Panc1 (cell line): ENCODE results near the gene UBE3B. TPM values are rescaled to one million over a fixed set of nuclear protein-coding genes. Genes with fewer than 3 reads are reported as not detected.

Experiments used
- ATAC-seq: fragments of 200-7000 bp; cut with Tn5 transposase; 2 replicates; pipeline ENCODE4 v1.9.1; 2020; ENCODE audit warnings: mild to moderate bottlenecking, moderate library complexity
- BruUV-seq: library from RNA; stranded (reverse); fragments of 400-500 nt; replicated peaks from 2 replicates; lab custom pipeline; 2021; lab: Mats Ljungman, UMichigan
- CTCF ChIA-PET: fragments of 300-600 bp; sonication (Branson Sonifier 250); formaldehyde crosslinking; loops from one replicate; lab custom pipeline; 2022; ENCODE audit warnings: antibody characterized with exemption; lab: Charles Lee
- POLR2A ChIA-PET: fragments of 300-600 bp; sonication (Branson Sonifier 250); formaldehyde crosslinking; loops from one replicate; lab custom pipeline; 2022; ENCODE audit warnings: antibody characterized with exemption; lab: Charles Lee
- DNase-seq: peaks from one replicate; pipeline ENCODE4 v3.0.0-alpha.2; 2010; ENCODE audit warnings: low read depth, low spot score
- H3K27ac ChIP-seq: 2 replicates; pipeline ENCODE4 v1.5.1; 2011; ENCODE audit warnings: mild to moderate bottlenecking, low read length, inconsistent platforms
- H3K27me3 ChIP-seq: fragments of 200-500 bp; sonication (Bioruptor generic); 2 replicates; pipeline ENCODE4 v1.6.0; 2014; ENCODE audit warnings: low read length, inconsistent platforms; ENCODE audit not compliant: control insufficient read depth, insufficient read depth
- H3K36me3 ChIP-seq: fragments of 200-500 bp; sonication (Bioruptor generic); 2 replicates; pipeline ENCODE4 v1.5.1; 2014; ENCODE audit warnings: inconsistent platforms, mild to moderate bottlenecking, low read length, moderate library complexity; ENCODE audit not compliant: control insufficient read depth, insufficient read depth
- H3K4me1 ChIP-seq: 2 replicates; pipeline ENCODE4 v1.5.1; 2011; ENCODE audit warnings: inconsistent platforms, mild to moderate bottlenecking, low read length, moderate library complexity; ENCODE audit not compliant: control insufficient read depth, insufficient read depth
- H3K4me3 ChIP-seq, 2 experiments: 2 replicates each; pipeline ENCODE4 v1.5.1; 2011 to 2012; ENCODE audit warnings: low read depth in 2 of 2, low read length in 2 of 2, mild to moderate bottlenecking in 2 of 2, inconsistent platforms in 1 of 2, moderate library complexity in 1 of 2
- H3K9me3 ChIP-seq: fragments of 200-500 bp; sonication (Bioruptor generic); 2 replicates; pipeline ENCODE4 v1.5.1; 2014; ENCODE audit warnings: low read depth, mild to moderate bottlenecking, inconsistent platforms, low read length, moderate library complexity; ENCODE audit not compliant: control insufficient read depth, insufficient read depth
- CTCF ChIP-seq: fragments of 450-650 bp; IDR thresholded peaks from 2 replicates; pipeline ENCODE4 v1.5.1; 2017; ENCODE audit warnings: mild to moderate bottlenecking
- POLR2AphosphoS5 ChIP-seq: IDR thresholded peaks from 2 replicates; pipeline ENCODE4 v1.6.1; 2012; ENCODE audit warnings: mild to moderate bottlenecking, low read depth, low read length, moderate library complexity
- REST ChIP-seq, 2 experiments: IDR thresholded peaks; 2 replicates each; pipeline ENCODE4 v1.6.1; 2011 to 2012; ENCODE audit warnings: low read depth in 2 of 2, control low read depth in 1 of 2, low read length in 1 of 2, mild to moderate bottlenecking in 1 of 2, moderate library complexity in 1 of 2; ENCODE audit not compliant: insufficient read depth in 1 of 2
- SIN3A ChIP-seq: IDR thresholded peaks from 2 replicates; pipeline ENCODE4 v1.6.1; 2012; ENCODE audit warnings: low read depth, mild to moderate bottlenecking, low read length, moderate library complexity, borderline replicate concordance; ENCODE audit not compliant: insufficient read depth
- TCF7L2 ChIP-seq: IDR thresholded peaks from 2 replicates; pipeline ENCODE4 v1.6.1; 2011; ENCODE audit warnings: mild to moderate bottlenecking, low read depth, low read length, inconsistent platforms
- in situ Hi-C: cut with HindIII; loops from 2 replicates; pipeline ENCODE4 v1.10.0; 2016; ENCODE audit warnings: low sequenced_read_pairs, low pct_unique_long_range_greater_than_20kb
- intact Hi-C: fragments of 100-400 bp; cut with micrococcal nuclease; formaldehyde crosslinking; loops from one replicate; pipeline ENCODE4 v1.10.0; 2022; ENCODE audit not compliant: unreplicated experiment
- total RNA-seq: library from RNA; stranded (reverse); gene quantifications from one replicate; pipeline ENCODE4 v1.2.1, GENCODE V29; 2021; ENCODE audit not compliant: unreplicated experiment

Gene UBE3B
- total RNA-seq, 1 experiment from 2014 or later = 38.9 TPM

- peak overlapping the region; percentile 95 for H3K27ac ChIP-seq
- DNase-seq (no peak), ATAC-seq (peak; percentile 22; the same call in 1 of the 2 replicates)
- CTCF ChIA-PET = interaction anchor here (1.3 kb wide), 1 partner anchor 49 kb away, joined by 4 read pairs; no protein-coding TSS in a partner anchor
- BruUV-seq = no TSS peak
- no peaks in the 10 kb centered on the region for H3K27me3 ChIP-seq
- H3K4me1 ChIP-seq = peaks cover 21% of the 10 kb centered on the region
- TF ChIP-seq CTCF (no peak), TCF7L2 (no peak), POLR2AphosphoS5 (no peak), REST (IDR thresholded peaks at IDR 0.05; ENCODE audit: insufficient read depth in 1 of 2, low read depth in 2 of 2, low read length in 1 of 2) (no peak), SIN3A (no peak)
- POLR2A ChIA-PET = no interaction called here
- no peaks in the 10 kb centered on the region; the same call in 1 of the 2 replicates for H3K36me3 ChIP-seq
- in situ Hi-C loops (no loop called here), intact Hi-C loops (no loop called here)
- H3K4me3 ChIP-seq = peak overlapping the region; percentile 85 to 93
- no peaks in the 10 kb centered on the region for H3K9me3 ChIP-seq
These were observed 638 bp upstream of the UBE3B start for GRCh38 chr12:109476807-109477184.

- peak overlapping the region; percentile 95 for H3K27ac ChIP-seq
- ChIA-PET POLR2A (interaction anchor here (0.7 kb wide), 1 partner anchor 94 kb away, joined by 3 read pairs; no protein-coding TSS in a partner anchor), CTCF (interaction anchor here (1.3 kb wide), 1 partner anchor 50 kb away, joined by 4 read pairs; no protein-coding TSS in a partner anchor)
- peak overlapping the region; percentile 85 to 93 for H3K4me3 ChIP-seq
- in situ Hi-C loops = no loop called here
- intact Hi-C loops = no loop called here
- DNase-seq (no peak), ATAC-seq (peak; percentile 7; the same call in 1 of the 2 replicates)
- BruUV-seq = TSS peak; percentile 79
- no peaks in the 10 kb centered on the region for H3K9me3 ChIP-seq
- no peak for TF ChIP-seq TCF7L2
- TF ChIP-seq CTCF = no peak
- TF ChIP-seq POLR2AphosphoS5 = no peak
- no peak for TF ChIP-seq SIN3A
- no peak for TF ChIP-seq REST (IDR thresholded peaks at IDR 0.05; ENCODE audit: insufficient read depth in 1 of 2, low read depth in 2 of 2, low read length in 1 of 2)
- H3K36me3 ChIP-seq = no peaks in the 10 kb centered on the region; the same call in 1 of the 2 replicates
- peaks cover 21% of the 10 kb centered on the region for H3K4me1 ChIP-seq
- H3K27me3 ChIP-seq = no peaks in the 10 kb centered on the region
These were observed 505 bp downstream of the UBE3B start for GRCh38 chr12:109477963-109478315.
